ENCODE results near the gene CCDC201.

Gene CCDC201

DNA sequence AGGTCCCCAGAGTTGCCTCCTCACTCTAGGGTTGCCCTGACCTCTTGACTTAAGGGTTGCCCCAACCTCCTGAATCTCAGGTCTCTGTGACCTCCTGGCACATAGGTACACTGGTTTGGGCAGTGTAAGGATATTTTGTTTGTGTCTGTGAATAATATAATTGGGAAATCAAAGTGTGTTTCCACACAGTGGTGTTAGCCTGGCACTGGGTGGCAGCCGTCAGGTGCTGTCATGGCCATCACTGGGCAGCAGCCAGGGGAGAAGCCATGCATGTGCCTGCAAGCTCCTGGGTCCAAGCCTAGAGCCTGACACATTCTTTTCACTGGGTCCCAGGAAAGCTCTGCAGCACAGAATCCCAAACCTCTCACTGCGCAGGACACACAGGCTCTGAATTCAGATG is 3.6 kb upstream of the CCDC201 start:
- H3K4me3 ChIP-seq (ENCODE audit: low read depth, low read length) = no peak overlapping the region
- TF ChIP-seq CTCF (IDR thresholded peaks at IDR 0.05; ENCODE audit: insufficient read depth, low read depth, low read length, missing control alignments) = no peak
- DNase-seq (ENCODE audit: low read depth) = no peak

GRCh38 chr7:45874408-45875131 is 1.7 kb upstream of the CCDC201 start:
- no peak overlapping the region for H3K4me3 ChIP-seq (ENCODE audit: low read depth, low read length)
- no peak for DNase-seq (ENCODE audit: low read depth)
- TF ChIP-seq CTCF (IDR thresholded peaks at IDR 0.05; ENCODE audit: insufficient read depth, low read depth, low read length, missing control alignments) = no peak

- no peak for TF ChIP-seq CTCF (IDR thresholded peaks at IDR 0.05; ENCODE audit: insufficient read depth, low read depth, low read length, missing control alignments)
Measured at GRCh38 chr7:45873355-45873754, 473 bp upstream of the CCDC201 start.

DNA sequence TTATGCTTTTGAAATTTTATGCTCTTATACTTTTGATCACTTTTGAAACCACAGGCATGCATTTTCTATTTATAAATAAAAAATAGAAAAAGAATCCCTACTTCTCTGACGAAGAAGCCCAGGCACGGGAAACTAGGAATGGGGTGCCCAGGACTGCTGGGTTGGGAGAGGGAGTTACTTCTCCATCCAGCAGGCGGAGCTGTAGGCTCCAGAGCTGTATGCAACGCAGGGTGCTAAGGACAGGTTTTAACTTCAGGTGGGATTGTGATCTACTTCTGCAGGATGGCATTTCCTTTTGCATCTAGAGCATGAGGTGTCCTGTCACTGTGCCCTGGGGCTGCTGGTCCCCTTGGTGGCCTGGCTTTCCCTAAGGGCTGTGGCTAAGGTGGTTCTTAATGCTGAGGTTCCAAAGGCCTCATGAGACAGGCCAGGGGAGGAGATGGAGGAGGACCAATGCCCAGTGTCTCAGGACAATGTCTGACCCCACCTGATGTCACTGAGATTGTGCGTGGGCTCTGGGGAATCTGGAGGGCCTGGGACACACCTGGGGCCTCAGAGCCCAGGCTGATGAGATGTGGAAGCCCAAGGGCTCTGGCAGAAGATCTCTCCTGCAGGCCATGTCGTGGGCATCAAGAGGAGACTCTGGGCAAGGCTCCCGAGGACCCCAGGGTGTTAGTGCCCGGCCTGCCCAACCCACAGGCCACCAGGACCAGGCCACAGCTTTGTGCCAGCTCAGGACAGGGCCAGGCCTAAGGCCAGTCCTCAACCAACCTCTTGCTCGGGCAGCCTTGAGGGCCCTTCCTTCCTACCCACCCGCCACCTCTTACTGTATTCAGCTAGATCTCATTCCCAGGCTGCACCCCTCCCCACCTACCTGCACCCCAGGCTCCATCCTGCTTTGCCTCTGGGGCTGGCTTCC is 507 bp downstream of the CCDC201 start:
- no peak overlapping the region for H3K4me3 ChIP-seq (ENCODE audit: low read depth, low read length)
- peak; percentile 24 for DNase-seq (ENCODE audit: low read depth)

More at GRCh38 chr7:45873355-45873754, 473 bp upstream of the CCDC201 start:
- H3K4me3 ChIP-seq (ENCODE audit: low read depth, low read length) = no peak overlapping the region
- DNase-seq (ENCODE audit: low read depth) = no peak

DNA sequence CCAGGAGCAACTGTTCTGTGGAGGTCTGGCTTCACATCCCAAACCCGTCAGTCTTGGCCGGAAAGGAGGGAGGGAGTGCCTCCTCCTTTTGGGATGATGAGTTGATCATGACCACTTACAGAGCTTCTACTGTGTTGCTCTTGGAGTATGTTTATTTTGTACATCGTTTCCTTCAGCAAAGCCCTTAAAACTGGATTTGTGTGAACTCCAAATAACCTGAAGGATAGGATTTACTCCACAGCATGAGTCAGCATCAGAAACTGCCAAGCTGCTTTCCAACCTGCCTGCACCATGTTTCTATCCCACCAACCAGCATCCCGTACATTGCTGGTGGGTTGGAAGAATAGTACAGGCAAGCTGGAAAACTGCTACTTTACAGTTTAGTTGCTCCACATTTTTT is 3.5 kb downstream of the CCDC201 start:
- no peak for TF ChIP-seq CTCF (IDR thresholded peaks at IDR 0.05; ENCODE audit: insufficient read depth, low read depth, low read length, missing control alignments)
- no peak for DNase-seq (ENCODE audit: low read depth)
- no peak overlapping the region for H3K4me3 ChIP-seq (ENCODE audit: low read depth, low read length)

More for the DNA sequence above, 507 bp downstream of the CCDC201 start:
- TF ChIP-seq CTCF (IDR thresholded peaks at IDR 0.05; ENCODE audit: insufficient read depth, low read depth, low read length, missing control alignments) = peak; percentile 74

DNA sequence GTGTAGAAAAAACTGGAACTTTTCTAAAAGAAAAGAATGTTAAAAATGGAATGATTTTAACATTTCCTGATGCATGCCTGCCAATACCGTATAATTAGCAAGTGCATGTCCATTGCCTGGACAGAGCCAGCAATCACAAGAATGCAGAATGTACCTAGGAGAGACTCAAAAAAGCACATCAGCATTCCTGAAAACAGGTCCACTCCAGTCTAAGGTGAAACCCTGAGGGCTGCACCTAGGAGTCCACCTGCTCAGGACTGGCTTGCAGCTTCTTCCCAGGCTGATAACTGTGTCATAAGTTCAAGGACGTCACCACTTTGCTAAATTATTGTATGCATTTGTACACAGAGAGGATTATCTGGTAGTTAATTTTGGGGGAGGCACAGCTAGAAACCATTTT is 5.4 kb downstream of the CCDC201 start:
- no peak overlapping the region for H3K4me3 ChIP-seq (ENCODE audit: low read depth, low read length)
- TF ChIP-seq CTCF (IDR thresholded peaks at IDR 0.05; ENCODE audit: insufficient read depth, low read depth, low read length, missing control alignments) = no peak
- DNase-seq (ENCODE audit: low read depth) = no peak
